ENCODE results near the gene CEP63.
"Not testable (repeated sequence)": the region's sequence is repeated elsewhere in the genome, so short reads cannot be mapped to it uniquely, and the experiment has no call there.

CEP63 gene

GRCh38 chr3:134590766-134591165 is 104.9 kb downstream of the CEP63 start:
- no peak for DNase-seq

GRCh38 chr3:134592806-134593205 is 106.9 kb downstream of the CEP63 start:
- DNase-seq, result no peak

- no peak for DNase-seq
Measured at GRCh38 chr3:134594331-134594741, 108.5 kb downstream of the CEP63 start.

- not testable (repeated sequence) for DNase-seq
Measured at GRCh38 chr3:134594986-134595385, 109.1 kb downstream of the CEP63 start.

- no peak for DNase-seq
Measured at GRCh38 chr3:134597390-134597970, 111.6 kb downstream of the CEP63 start.

GRCh38 chr3:134598763-134599545 is 113.1 kb downstream of the CEP63 start:
- no peak for DNase-seq

GRCh38 chr3:134600206-134600605 is 114.3 kb downstream of the CEP63 start:
- no peak for DNase-seq

GRCh38 chr3:134600685-134601463 is 115.0 kb downstream of the CEP63 start:
- peak; percentile 52 for DNase-seq

GRCh38 chr3:134601539-134602439 is 115.9 kb downstream of the CEP63 start:
- DNase-seq, result no peak

- no peak for DNase-seq
Measured at GRCh38 chr3:134602440-134602814, 116.6 kb downstream of the CEP63 start.

- DNase-seq, result no peak
Measured at GRCh38 chr3:134603480-134603879, 117.6 kb downstream of the CEP63 start.

GRCh38 chr3:134603956-134604355 is 118.1 kb downstream of the CEP63 start:
- no peak for DNase-seq

GRCh38 chr3:134605556-134605955 is 119.7 kb downstream of the CEP63 start:
- no peak for DNase-seq

- no peak for DNase-seq
Measured at GRCh38 chr3:134606033-134607025, 120.5 kb downstream of the CEP63 start.

- no peak for DNase-seq
Measured at GRCh38 chr3:134607054-134608022, 121.5 kb downstream of the CEP63 start.

GRCh38 chr3:134608023-134608770 is 122.3 kb downstream of the CEP63 start:
- no peak for DNase-seq

- DNase-seq, result no peak
Measured at GRCh38 chr3:134608771-134609435, 123.0 kb downstream of the CEP63 start.

GRCh38 chr3:134609821-134610431 is 124.1 kb downstream of the CEP63 start:
- DNase-seq, result no peak

Data from CD4-positive, alpha-beta T cell treated with Interleukin-15 for 1 hour (primary cell).